ENCODE data around the gene RRM2. TPM values are rescaled to one million over a fixed set of nuclear protein-coding genes. Genes with fewer than 3 reads are reported as not detected.

RRM2 gene
- total RNA-seq, 4 donors from 2014 or later: 1.3 to 5.3 TPM; not detected in 2

- no peak for TF ChIP-seq CTCF (IDR thresholded peaks at IDR 0.05; ENCODE audit: low read depth)
These were observed 28.2 kb upstream of the RRM2 start for GRCh38 chr2:10094271-10094814.

GRCh38 chr2:10095175-10095574, 27.4 kb upstream of the RRM2 start:
- no peak for TF ChIP-seq CTCF (IDR thresholded peaks at IDR 0.05; ENCODE audit: low read depth)

DNA sequence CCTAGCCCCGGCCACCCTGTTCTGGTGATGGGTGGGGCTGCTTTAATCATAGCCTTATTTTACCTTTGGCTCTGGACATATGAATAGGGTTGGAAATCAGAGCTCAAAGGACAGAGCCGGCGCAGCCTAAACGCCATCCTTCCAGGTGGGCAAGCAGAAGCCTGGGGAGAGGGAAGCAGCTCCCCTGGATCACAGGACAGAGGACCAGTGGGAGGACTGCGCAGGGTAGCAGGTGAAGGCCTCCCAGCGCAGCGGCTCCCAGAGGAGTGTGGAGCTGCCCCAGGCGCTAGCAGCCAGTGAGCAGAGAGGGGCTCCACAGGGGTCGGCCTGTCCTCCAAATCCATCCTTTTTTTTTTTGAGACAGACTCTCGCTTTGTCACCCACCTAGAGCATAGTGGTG, 25.9 kb upstream of the RRM2 start:
- no peak for TF ChIP-seq CTCF (IDR thresholded peaks at IDR 0.05; ENCODE audit: low read depth)

GRCh38 chr2:10097352-10098148, 25.0 kb upstream of the RRM2 start:
- no peak for TF ChIP-seq CTCF (IDR thresholded peaks at IDR 0.05; ENCODE audit: low read depth)

DNA sequence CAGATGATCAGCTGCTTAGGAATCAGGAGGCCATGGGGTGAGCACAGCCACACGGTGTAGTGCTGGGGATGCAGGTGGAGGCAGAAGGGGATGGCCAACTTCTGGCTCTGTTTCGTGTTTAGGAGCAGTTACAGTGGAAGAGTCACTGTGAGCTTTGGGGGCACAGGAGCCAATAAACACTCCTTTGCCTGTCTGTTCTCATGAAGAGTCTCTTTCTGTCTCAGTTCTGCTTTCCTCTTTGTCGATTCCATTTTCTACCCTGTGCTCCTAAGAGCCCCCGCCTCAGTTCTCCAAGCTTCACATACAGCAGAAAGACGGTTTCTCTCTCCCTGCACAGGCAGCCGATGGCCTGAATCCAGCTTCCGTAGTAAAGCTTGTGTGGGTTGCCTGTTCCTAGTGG, 21.0 kb upstream of the RRM2 start:
- TF ChIP-seq CTCF (IDR thresholded peaks at IDR 0.05; ENCODE audit: low read depth): no peak

- no peak for TF ChIP-seq CTCF (IDR thresholded peaks at IDR 0.05; ENCODE audit: low read depth)
These were observed 19.4 kb upstream of the RRM2 start for GRCh38 chr2:10103179-10103578.

GRCh38 chr2:10109311-10109710, 13.2 kb upstream of the RRM2 start:
- TF ChIP-seq CTCF (IDR thresholded peaks at IDR 0.05; ENCODE audit: low read depth): no peak

Data from subcutaneous adipose tissue (tissue), 4 donors.